OCI-M2 (cell line): ENCODE data around the gene NOP16.
A peak's percentile ranks its signal among the peaks of the same experiment; 100 is the strongest.

Experiments used
- DNase-seq: peaks from one replicate; lab custom pipeline; 2025; ENCODE audit not compliant: unreplicated experiment; lab: John Stamatoyannopoulos, UW

Gene NOP16

GRCh38 chr5:176386491-176386890 is 1.9 kb downstream of the NOP16 start:
- DNase-seq, result no peak

GRCh38 chr5:176384991-176385390 is 3.4 kb downstream of the NOP16 start:
- no peak for DNase-seq

- DNase-seq, result no peak
Observed at GRCh38 chr5:176384366-176384930, 4.0 kb downstream of the NOP16 start.

- DNase-seq, result no peak
Observed at GRCh38 chr5:176383961-176384360, 4.4 kb downstream of the NOP16 start.

GRCh38 chr5:176383248-176383905 is 5.0 kb downstream of the NOP16 start:
- no peak for DNase-seq

- DNase-seq, result no peak
Observed at GRCh38 chr5:176382721-176383120, 5.7 kb downstream of the NOP16 start.

GRCh38 chr5:176381979-176382378 is 6.4 kb downstream of the NOP16 start:
- no peak for DNase-seq

GRCh38 chr5:176381423-176381822 is 7.0 kb downstream of the NOP16 start:
- DNase-seq, result no peak

- DNase-seq, result no peak
Observed at GRCh38 chr5:176379881-176380280, 8.5 kb downstream of the NOP16 start.

- no peak for DNase-seq
Observed at GRCh38 chr5:176373100-176373818, 15.1 kb downstream of the NOP16 start.

- no peak for DNase-seq
Observed at GRCh38 chr5:176371621-176372539, 16.5 kb downstream of the NOP16 start.

GRCh38 chr5:176369934-176370711 is 18.3 kb downstream of the NOP16 start:
- DNase-seq, result no peak

GRCh38 chr5:176368726-176369125 is 19.7 kb downstream of the NOP16 start:
- DNase-seq, result no peak

GRCh38 chr5:176366232-176366894 is 22.0 kb downstream of the NOP16 start:
- DNase-seq, result no peak

- no peak for DNase-seq
Observed at GRCh38 chr5:176365351-176366231, 22.8 kb downstream of the NOP16 start, which contains the start of gene ARL10. ARL10 (plus strand) TSS chr5:176365487; CDS start chr5:176365564, 77 bp downstream.

- DNase-seq, result no peak
Observed at GRCh38 chr5:176364765-176365350, 23.5 kb downstream of the NOP16 start.

- no peak for DNase-seq
Observed at GRCh38 chr5:176362233-176362490, 26.2 kb downstream of the NOP16 start.

- peak; percentile 71 for DNase-seq
Observed at GRCh38 chr5:176361437-176362232, 26.8 kb downstream of the NOP16 start, which contains the start of gene KIAA1191. KIAA1191 (minus strand) TSS chr5:176361764; CDS start chr5:176359508, 2,256 bp downstream.
